Stimulated activated CD8-positive, alpha-beta memory T cell treated with anti-CD3 and anti-CD28 coated beads, Interleukin-4, amount 100 ng/mL, for 48 hours (primary cell): ENCODE data around the gene FOXRED1.
"Not testable (repeated sequence)": the region's sequence is repeated elsewhere in the genome, so short reads cannot be mapped to it uniquely, and the experiment has no call there.

Source experiments
- DNase-seq: peaks from one replicate; pipeline ENCODE4 v3.0.0-alpha.2; 2020

Gene FOXRED1

GRCh38 chr11:126279191-126279590, 10.2 kb downstream of the FOXRED1 start:
- DNase-seq, result no peak

DNA sequence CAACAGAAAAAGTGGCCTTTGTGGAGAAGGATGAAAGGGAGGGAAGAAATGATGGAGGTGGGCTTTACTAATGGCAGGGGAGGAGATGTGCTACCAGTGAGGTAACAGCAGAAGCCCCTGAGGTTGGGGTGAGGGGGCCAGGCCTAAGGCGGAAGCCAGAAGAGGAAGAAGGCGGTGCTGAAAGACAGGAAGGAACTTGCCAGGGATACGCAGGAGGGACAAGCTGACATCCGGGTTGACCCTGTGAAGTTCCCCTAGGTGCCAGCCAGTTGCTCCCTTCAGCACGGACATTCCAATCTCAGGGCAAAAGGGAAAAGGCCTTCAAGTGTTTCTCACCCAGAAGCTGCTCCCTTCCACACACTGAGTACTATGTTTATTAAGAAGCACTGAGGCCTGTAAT, 11.6 kb downstream of the FOXRED1 start:
- no peak for DNase-seq

GRCh38 chr11:126281245-126281644, 12.3 kb downstream of the FOXRED1 start:
- DNase-seq, result no peak

GRCh38 chr11:126281666-126282175, 12.8 kb downstream of the FOXRED1 start:
- no peak for DNase-seq

DNA sequence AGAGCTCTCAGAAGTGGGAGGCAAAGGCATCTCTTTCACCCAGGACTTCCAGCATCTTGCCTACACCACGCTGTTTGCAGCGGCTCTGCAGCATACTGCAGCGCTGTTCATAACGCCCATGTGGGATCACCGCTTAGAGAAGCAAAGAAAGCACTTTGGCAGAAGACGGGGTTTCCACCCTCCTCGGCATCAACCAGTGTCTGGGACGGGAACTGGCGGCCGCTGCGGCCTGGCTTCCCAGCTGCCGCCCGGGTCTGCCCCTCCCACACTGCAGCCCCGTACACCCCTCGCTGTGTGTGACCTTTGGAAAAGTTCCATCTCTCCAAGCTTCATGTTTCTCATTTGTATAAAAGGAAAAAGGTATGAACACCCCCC, 13.4 kb downstream of the FOXRED1 start:
- peak; percentile 43 for DNase-seq

- peak; percentile 68 for DNase-seq
These were observed 14.0 kb downstream of the FOXRED1 start, which contains the start of gene TIRAP for GRCh38 chr11:126282736-126283591. Gene TIRAP, plus strand, starts transcription at chr11:126283093. Its CDS starts 7,802 bp downstream, at chr11:126290895.

- peak; percentile 94 for DNase-seq
These were observed 15.9 kb downstream of the FOXRED1 start for GRCh38 chr11:126284829-126285228.

DNA sequence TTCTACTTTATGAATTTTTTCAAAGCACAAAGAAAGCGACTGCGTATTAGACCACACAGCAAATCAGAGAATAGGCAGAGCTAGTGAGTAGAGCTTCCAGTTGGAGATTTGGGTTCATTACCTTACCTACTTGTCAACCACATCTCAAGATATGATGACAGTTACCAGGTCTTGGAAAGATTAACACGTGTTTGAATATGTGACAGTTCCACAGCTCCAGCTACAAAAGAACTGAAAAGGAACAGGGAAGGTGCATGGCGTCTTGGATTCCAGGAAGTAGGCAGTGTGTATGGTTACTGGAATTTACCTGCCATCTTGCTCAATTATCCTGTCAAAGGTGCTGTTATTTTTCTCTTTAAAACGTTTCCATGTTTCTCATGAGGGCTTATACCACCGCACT, 19.3 kb downstream of the FOXRED1 start:
- DNase-seq, result no peak

GRCh38 chr11:126290887-126291286, 21.9 kb downstream of the FOXRED1 start:
- DNase-seq, result no peak

DNA sequence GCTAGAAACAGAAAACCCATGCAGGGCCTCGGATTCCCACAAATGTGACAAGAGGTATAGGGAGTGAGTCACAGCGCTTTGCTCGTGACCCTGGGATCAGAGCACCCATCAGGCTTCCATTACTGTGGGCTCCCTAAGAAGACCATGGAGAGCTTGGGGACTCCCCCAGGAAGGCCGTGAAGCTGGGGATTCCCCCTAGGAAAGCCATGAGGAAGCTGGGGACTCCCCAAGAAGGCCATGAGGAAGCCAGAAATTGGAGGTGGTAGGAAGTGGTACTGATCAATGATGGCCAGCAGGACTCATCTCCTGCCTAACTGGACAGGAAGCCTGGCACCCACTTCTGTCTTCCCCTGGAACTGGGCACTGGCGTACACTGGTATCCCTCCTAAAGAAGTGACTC, 24.8 kb downstream of the FOXRED1 start:
- DNase-seq, result no peak

DNA sequence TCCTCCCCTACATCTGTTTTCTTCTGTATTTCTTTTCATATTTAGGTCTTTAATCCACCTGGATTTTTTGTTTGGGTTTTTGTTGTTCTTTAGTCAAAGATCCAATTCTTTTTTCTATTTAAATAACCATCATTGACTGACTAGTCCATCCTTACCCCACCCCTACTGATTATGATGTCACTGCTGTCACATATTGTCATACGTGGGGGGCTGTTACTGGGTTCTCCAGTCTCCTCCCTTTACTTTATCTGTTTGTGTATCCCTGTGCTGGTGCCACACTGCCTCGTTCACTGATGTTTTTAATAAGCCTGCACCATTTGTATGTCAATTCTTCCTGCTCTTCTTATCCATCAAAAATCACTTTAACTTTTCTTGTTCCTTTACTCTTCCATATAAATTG, 28.1 kb downstream of the FOXRED1 start:
- no peak for DNase-seq

DNA sequence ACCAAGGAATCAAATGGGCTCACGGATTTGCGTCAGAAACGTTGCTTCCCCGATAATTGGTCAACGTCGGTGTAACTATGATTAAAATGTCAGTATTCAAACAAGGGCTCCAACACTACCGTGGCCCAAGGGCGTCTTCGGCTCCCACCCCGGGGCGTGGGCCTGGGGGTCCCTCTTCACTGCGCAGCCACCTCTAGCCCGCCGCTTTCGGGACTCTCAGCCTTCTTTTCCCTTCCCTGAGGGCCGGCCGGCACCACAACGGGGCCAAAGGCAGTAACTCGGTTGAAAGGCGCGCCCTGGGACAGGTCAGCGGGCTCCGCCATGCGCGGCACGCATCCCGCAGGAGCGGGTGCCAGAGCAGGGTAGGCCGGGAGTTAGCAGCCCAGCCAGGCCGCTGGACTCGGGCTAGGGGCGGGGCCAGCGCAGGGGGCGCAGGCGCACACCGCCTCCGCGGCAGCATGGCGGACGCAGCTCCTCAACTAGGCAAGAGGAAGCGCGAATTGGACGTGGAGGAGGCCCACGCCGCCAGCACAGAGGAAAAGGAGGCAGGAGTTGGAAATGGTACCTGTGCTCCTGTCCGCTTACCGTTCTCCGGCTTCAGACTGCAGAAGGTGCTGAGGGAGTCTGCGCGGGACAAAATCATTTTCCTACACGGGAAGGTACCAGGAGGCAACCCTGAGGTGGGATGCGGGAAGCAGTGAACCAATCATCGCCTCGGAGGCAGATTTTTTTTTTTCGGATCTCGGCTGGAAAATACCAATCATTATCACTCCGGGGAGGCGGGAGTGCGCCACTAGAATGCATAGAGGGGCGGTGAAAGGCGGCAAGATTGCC, 34.9 kb downstream of the FOXRED1 start, which contains the start of gene DCPS:
DCPS (plus strand) TSS at position 438 of the 834 bp plus-strand sequence; CDS start at position 459, 21 bp downstream.
- peak; percentile 90 for DNase-seq

DNA sequence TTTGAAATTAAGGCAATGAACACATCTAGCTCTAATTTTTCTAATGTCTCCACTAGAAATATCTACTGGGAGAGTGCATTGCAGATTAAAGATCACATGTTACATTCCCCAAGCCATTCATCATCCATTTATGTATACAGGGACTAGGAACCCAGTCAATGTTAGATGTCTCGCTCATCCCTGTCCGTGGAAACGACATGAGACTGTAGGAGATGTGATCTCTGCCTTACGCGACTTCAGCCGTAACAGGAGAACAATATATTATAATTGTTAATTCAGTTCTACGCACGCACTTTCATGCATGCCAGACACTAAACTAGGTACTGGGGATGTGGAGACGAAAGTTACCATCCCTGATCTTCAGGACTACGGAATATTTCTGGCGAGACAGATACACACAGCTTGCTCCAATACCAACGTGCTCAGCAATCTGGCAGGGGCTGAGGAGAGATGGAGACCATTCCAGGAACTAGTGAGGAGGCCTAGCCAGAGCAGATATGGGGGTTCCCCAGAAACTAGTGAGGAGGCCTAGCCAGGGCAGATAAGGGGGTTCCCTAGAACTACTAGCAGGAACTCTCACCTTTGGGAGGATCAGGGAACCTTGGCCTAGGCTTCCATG, 35.6 kb downstream of the FOXRED1 start:
- no peak for DNase-seq

GRCh38 chr11:126305699-126306098, 36.7 kb downstream of the FOXRED1 start:
- no peak for DNase-seq

- no peak for DNase-seq
These were observed 38.8 kb downstream of the FOXRED1 start for GRCh38 chr11:126307706-126308105.

DNA sequence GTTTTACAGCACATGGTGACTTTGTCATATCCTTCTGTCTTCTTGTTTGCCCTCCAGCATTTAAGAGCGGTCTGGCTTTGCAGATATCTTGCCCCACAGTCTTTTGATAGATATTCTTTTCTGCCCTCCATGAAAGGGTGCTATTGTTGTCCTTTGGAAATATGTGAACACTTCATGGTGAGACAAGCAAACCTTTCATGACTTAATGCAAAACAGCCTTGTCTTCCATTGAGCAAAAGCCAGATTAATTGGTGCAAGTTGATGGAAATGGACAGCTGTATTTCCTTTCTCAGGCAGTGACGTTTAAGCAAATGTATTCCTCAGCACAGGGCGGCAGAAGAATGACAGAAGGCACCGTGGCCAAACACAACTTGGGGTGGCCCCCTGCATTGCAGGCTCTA, 39.3 kb downstream of the FOXRED1 start:
- DNase-seq, result no peak

DNA sequence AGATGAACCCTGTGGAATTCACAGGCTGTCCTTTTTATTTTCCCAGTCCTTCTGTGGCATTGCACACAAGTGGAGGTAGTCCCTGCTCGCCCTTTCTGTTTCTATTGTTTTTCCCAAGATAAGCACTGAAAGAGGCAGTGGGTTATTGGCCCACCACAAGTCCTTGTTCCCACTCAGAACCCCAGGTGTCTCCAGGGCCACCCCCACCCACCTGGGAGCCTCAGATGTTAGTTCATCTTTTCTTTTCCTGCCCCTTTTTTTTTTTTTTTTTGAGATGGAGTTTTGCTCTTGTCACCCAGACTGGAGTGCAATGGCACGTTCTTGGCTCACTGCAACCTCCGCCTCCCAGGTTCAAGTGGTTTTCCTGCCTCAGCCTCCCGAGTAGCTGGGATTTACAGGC, 39.8 kb downstream of the FOXRED1 start:
- not testable (repeated sequence) for DNase-seq

DNA sequence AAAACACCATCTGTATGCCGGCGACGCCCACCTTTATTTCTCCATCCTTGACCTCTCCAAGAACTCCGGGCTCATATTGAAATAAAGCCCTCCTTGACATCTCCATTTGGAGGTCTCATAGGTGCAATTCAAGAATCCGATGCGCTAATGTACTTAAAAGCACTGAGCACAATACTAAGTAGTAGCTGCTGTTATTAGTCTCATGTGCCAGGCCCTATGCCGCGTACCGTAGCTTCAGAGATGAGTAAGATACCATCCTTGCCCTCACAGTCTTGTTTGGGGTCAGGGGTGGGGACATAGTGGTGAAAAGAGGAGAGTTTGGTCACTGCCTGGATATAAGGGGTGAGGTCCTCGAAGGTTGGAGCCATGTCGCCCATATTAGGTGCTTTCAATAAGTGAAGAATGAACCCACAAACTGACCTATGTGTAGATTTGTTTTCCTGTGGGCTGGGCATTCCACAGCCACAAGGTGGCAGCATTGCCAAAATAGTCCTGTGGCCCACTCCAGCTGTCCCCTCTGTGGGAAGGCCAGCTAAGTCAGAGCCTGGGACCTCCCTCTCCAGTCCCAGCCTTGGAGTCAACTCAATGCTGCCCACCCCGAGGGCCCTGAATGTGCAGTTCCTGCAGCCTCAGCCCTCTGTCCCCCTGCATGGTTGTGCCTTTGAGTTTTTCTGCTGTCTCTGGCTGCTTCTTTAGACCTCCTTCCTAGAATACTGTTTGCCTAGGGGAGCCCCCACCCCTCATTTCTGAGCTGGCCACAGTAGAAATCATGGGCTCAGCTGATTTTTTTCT, 41.4 kb downstream of the FOXRED1 start:
- DNase-seq, result peak; percentile 77

- no peak for DNase-seq
These were observed 42.0 kb downstream of the FOXRED1 start for GRCh38 chr11:126310992-126311310.

DNA sequence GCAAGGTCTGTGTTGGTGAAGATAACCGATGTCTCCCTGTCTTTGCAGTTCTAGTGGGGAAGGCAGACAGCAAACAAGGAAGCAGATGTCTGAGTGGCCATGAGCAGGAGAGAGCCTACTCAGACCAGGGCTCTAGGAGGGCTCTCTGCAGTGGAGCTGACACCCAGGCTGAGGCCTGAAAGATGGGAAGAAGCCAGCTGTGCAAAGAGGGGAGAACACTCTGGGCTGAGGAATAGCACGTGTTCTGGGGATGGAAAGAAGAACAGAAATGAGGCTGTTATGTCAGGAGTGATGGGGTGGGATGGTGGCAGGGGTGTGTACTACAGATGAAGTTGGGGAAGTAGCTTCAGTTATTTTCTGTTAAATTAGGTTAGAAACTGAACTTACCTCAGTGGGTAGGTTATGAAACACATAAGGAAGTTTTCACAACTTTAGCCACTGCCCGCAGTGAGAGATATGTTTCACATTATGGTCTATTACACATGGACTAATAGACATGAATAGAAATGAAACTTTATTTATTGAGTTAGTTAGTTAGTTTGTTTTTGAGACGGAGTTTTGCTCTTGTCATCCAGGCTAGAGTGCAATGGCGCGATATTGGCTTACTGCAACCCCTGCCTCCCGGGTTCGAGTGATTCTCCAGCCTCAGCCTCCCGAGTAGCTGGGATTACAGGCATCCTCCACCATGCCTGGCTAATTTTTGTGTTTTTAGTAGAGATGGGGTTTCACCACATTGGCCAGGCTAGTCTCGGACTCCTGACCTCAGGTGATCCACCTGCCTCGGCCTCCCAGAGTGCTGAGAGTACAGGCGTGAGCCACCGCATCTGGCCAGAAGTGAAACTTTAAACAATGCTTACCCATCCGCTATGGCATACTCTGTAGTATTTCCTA, 42.7 kb downstream of the FOXRED1 start:
- DNase-seq, result no peak

GRCh38 chr11:126312961-126313360, 44.0 kb downstream of the FOXRED1 start:
- no peak for DNase-seq
